IPS-NIHi11 (cell line): Measurements from ENCODE around the gene AS3MT.
"Not testable (repeated sequence)": the region's sequence is repeated elsewhere in the genome, so short reads cannot be mapped to it uniquely, and the experiment has no call there.

Source experiments
- DNase-seq: peaks from one replicate; pipeline ENCODE4 v3.0.0; 2012; ENCODE audit warnings: mixed read lengths, low spot score

AS3MT gene

GRCh38 chr10:102855731-102856436 is 13.4 kb upstream of the AS3MT start:
- not testable (repeated sequence) for DNase-seq

GRCh38 chr10:102856758-102857424 is 12.4 kb upstream of the AS3MT start:
- DNase-seq = no peak

- DNase-seq = no peak
These were observed 9.4 kb upstream of the AS3MT start for GRCh38 chr10:102859911-102860310.

GRCh38 chr10:102863660-102864059 is 5.6 kb upstream of the AS3MT start:
- DNase-seq = no peak

GRCh38 chr10:102865620-102866019 is 3.6 kb upstream of the AS3MT start:
- DNase-seq = no peak

- DNase-seq = peak; percentile 36
These were observed 386 bp upstream of the AS3MT start for GRCh38 chr10:102868911-102869257.

- peak; percentile 15 for DNase-seq
These were observed 951 bp downstream of the AS3MT start for GRCh38 chr10:102870221-102870620.

GRCh38 chr10:102872163-102872562 is 2.9 kb downstream of the AS3MT start:
- DNase-seq = no peak

- no peak for DNase-seq
These were observed 7.5 kb downstream of the AS3MT start for GRCh38 chr10:102876747-102877153.

- DNase-seq = no peak
These were observed 9.4 kb downstream of the AS3MT start for GRCh38 chr10:102878629-102879028.

GRCh38 chr10:102880256-102880655 is 11.0 kb downstream of the AS3MT start:
- no peak for DNase-seq

- no peak for DNase-seq
These were observed 18.8 kb downstream of the AS3MT start for GRCh38 chr10:102888048-102888447.

- no peak for DNase-seq
These were observed 25.4 kb downstream of the AS3MT start for GRCh38 chr10:102894466-102895213.

- no peak for DNase-seq
These were observed 30.7 kb downstream of the AS3MT start for GRCh38 chr10:102900006-102900405.

GRCh38 chr10:102904346-102904745 is 35.1 kb downstream of the AS3MT start:
- DNase-seq = no peak

GRCh38 chr10:102906507-102906906 is 37.2 kb downstream of the AS3MT start:
- no peak for DNase-seq

GRCh38 chr10:102914781-102915180 is 45.5 kb downstream of the AS3MT start:
- no peak for DNase-seq

GRCh38 chr10:102916173-102916572 is 46.9 kb downstream of the AS3MT start:
- no peak for DNase-seq

GRCh38 chr10:102917314-102917961 is 48.2 kb downstream of the AS3MT start:
- peak; percentile 81 for DNase-seq

- peak; percentile 94 for DNase-seq
These were observed 48.9 kb downstream of the AS3MT start, which contains the start of gene CNNM2 for GRCh38 chr10:102917962-102918816. Gene CNNM2 (plus strand): TSS chr10:102918294. CDS start chr10:102918481, 187 bp downstream.

GRCh38 chr10:102918817-102919245 is 49.6 kb downstream of the AS3MT start:
- peak; percentile 30 for DNase-seq
